NT2/D1 (cell line): ENCODE results near the gene ZC3H7B.

Experiments
- SUZ12 ChIP-seq: IDR thresholded peaks from 2 replicates; pipeline ENCODE4 v1.6.1; 2011; ENCODE audit not compliant: insufficient read length, insufficient read depth; ENCODE audit errors: extremely low read depth
- YY1 ChIP-seq: IDR thresholded peaks from 2 replicates; pipeline ENCODE4 v1.6.1; 2011; ENCODE audit not compliant: insufficient read length, insufficient read depth
- ZNF274 ChIP-seq: IDR thresholded peaks from 2 replicates; pipeline ENCODE4 v1.6.1; 2011; ENCODE audit warnings: mild to moderate bottlenecking, low read depth, low read length

DNA sequence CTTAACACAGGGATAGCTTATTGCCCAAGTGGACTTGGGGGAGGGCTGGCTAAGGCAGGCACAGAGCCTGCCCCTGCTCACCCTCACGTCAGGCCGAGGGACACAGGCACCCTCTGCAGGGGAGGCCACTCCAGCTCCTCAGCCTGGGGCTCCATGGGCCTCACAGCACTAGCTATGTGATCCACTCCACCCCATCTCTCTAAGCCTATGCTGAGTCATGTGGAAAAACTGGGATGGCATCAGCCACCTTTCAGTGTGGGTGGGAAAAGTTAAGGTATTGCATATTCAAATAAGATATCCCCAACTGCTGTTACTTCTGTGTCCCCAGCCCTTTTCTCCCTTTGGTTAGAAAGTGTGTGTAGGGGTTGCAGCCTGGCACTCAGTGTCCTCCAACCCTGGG, 37.6 kb upstream of the ZC3H7B start:
- TF ChIP-seq YY1 (no peak), SUZ12 (no peak), ZNF274 (no peak)
